ENCODE measurements around the gene INHBB. TPM values are rescaled to one million over a fixed set of nuclear protein-coding genes. Genes with fewer than 3 reads are reported as not detected.

INHBB gene
- total RNA-seq, 1 experiment from 2014 or later, result 223 TPM

- H3K27ac ChIP-seq (ENCODE audit: low read length), result peak overlapping the region; percentile 81
- CTCF ChIA-PET, result interaction anchor here (0.8 to 1.2 kb wide), 4 partner anchors 25 to 185 kb away, joined by 3 to 7 read pairs (median 4); no protein-coding TSS in a partner anchor
Observed at GRCh38 chr2:120368086-120368485, 22.1 kb downstream of the INHBB start.

GRCh38 chr2:120369250-120369649 lies 23.3 kb downstream of the INHBB start:
- H3K4me3 ChIP-seq (ENCODE audit: low read length), result no peak overlapping the region
- no peak overlapping the region for H3K27ac ChIP-seq (ENCODE audit: low read length)
- CTCF ChIA-PET, result no interaction called here
- H3K27me3 ChIP-seq (ENCODE audit: low read length), result no peaks in the 10 kb centered on the region
- H3F3A ChIP-seq (ENCODE audit: low read length, unreplicated experiment), result peaks cover 5% of the 10 kb centered on the region
- no peaks in the 10 kb centered on the region for H3K9me3 ChIP-seq (ENCODE audit: low read length)
- ATAC-seq (no peak), DNase-seq (peak; percentile 36)
- intact Hi-C loops (cut with micrococcal nuclease), result no loop called here
- H3K9ac ChIP-seq (ENCODE audit: low read length), result no peak overlapping the region
- no peaks in the 10 kb centered on the region for H3K79me2 ChIP-seq (ENCODE audit: low read length)
- no peak overlapping the region for H2AFZ ChIP-seq (ENCODE audit: low read length)
- peaks cover 36% of the 10 kb centered on the region for H3K4me1 ChIP-seq (ENCODE audit: insufficient read depth, low read length)
- no peaks in the 10 kb centered on the region for H3K36me3 ChIP-seq (ENCODE audit: low read depth, low read length)
- TF ChIP-seq EZH2 (IDR thresholded peaks at IDR 0.05; ENCODE audit: low read length, unreplicated experiment) (no peak), EZH2phosphoT487 (IDR thresholded peaks at IDR 0.05; ENCODE audit: borderline replicate concordance, low read length) (no peak), CTCF (conservative IDR thresholded peaks at IDR 0.05; ENCODE audit: low read depth, low read length) (no peak)
- no TSS peak for BruUV-seq (replicated peaks)
- no peaks in the 10 kb centered on the region for H3K9me2 ChIP-seq (replicated peaks; ENCODE audit: low read length)
- H4K20me1 ChIP-seq (ENCODE audit: low read length), result no peaks in the 10 kb centered on the region
- POLR2A ChIA-PET (ENCODE audit: unreplicated experiment), result no interaction called here
- H3K4me2 ChIP-seq (ENCODE audit: low read length), result no peak overlapping the region

More at GRCh38 chr2:120368086-120368485, 22.1 kb downstream of the INHBB start:
- DNase-seq, result no peak
- no peaks in the 10 kb centered on the region for H3K27me3 ChIP-seq (ENCODE audit: low read length)
- no peaks in the 10 kb centered on the region for H4K20me1 ChIP-seq (ENCODE audit: low read length)
- H3K4me2 ChIP-seq (ENCODE audit: low read length), result peak overlapping the region; percentile 74
- H3K36me3 ChIP-seq (ENCODE audit: low read depth, low read length), result no peaks in the 10 kb centered on the region
- TF ChIP-seq EZH2 (IDR thresholded peaks at IDR 0.05; ENCODE audit: low read length, unreplicated experiment), result no peak
- no peak for TF ChIP-seq CTCF (conservative IDR thresholded peaks at IDR 0.05; ENCODE audit: low read depth, low read length)
- no peak for TF ChIP-seq EZH2phosphoT487 (IDR thresholded peaks at IDR 0.05; ENCODE audit: borderline replicate concordance, low read length)
- POLR2A ChIA-PET (ENCODE audit: unreplicated experiment), result interaction anchor here (1.0 kb wide), 1 partner anchor 29 kb away, joined by 12 read pairs; no protein-coding TSS in a partner anchor
- no peak overlapping the region; the same call in 1 of the 2 replicates for H2AFZ ChIP-seq (ENCODE audit: low read length)
- ATAC-seq, result peak; percentile 46; the same call in 1 of the 2 replicates
- peaks cover 36% of the 10 kb centered on the region for H3K4me1 ChIP-seq (ENCODE audit: insufficient read depth, low read length)
- H3K9me2 ChIP-seq (replicated peaks; ENCODE audit: low read length), result no peaks in the 10 kb centered on the region
- BruUV-seq (replicated peaks), result TSS peak; percentile 88
- peak overlapping the region; percentile 42; the same call in 1 of the 2 replicates for H3K4me3 ChIP-seq (ENCODE audit: low read length)
- peaks cover 5% of the 10 kb centered on the region for H3F3A ChIP-seq (ENCODE audit: low read length, unreplicated experiment)
- no peak overlapping the region for H3K9ac ChIP-seq (ENCODE audit: low read length)
- H3K79me2 ChIP-seq (ENCODE audit: low read length), result no peaks in the 10 kb centered on the region
- no peaks in the 10 kb centered on the region for H3K9me3 ChIP-seq (ENCODE audit: low read length)
- intact Hi-C loops (cut with micrococcal nuclease), result no loop called here

- ChIA-PET CTCF (no interaction called here), POLR2A (ENCODE audit: unreplicated experiment) (no interaction called here)
- Histone ChIP-seq H4K20me1 (ENCODE audit: low read length) (no peaks in the 10 kb centered on the region), H2AFZ (ENCODE audit: low read length) (no peak overlapping the region), H3F3A (ENCODE audit: low read length, unreplicated experiment) (peaks cover 5% of the 10 kb centered on the region), H3K36me3 (ENCODE audit: low read depth, low read length) (no peaks in the 10 kb centered on the region), H3K27me3 (ENCODE audit: low read length) (no peaks in the 10 kb centered on the region), H3K4me1 (ENCODE audit: insufficient read depth, low read length) (peaks cover 24% of the 10 kb centered on the region), H3K9ac (ENCODE audit: low read length) (no peak overlapping the region), H3K79me2 (ENCODE audit: low read length) (no peaks in the 10 kb centered on the region), H3K9me3 (ENCODE audit: low read length) (no peaks in the 10 kb centered on the region), H3K9me2 (replicated peaks; ENCODE audit: low read length) (no peaks in the 10 kb centered on the region), H3K4me2 (ENCODE audit: low read length) (no peak overlapping the region), H3K4me3 (ENCODE audit: low read length) (no peak overlapping the region), H3K27ac (ENCODE audit: low read length) (no peak overlapping the region)
- TF ChIP-seq EZH2 (IDR thresholded peaks at IDR 0.05; ENCODE audit: low read length, unreplicated experiment) (no peak), EZH2phosphoT487 (IDR thresholded peaks at IDR 0.05; ENCODE audit: borderline replicate concordance, low read length) (no peak), CTCF (conservative IDR thresholded peaks at IDR 0.05; ENCODE audit: low read depth, low read length) (no peak)
- intact Hi-C loops (cut with micrococcal nuclease), result no loop called here
- ATAC-seq (no peak), DNase-seq (no peak)
- BruUV-seq (replicated peaks), result no TSS peak
Observed at GRCh38 chr2:120371969-120372625, 26.2 kb downstream of the INHBB start.
